Measurements from ENCODE around the gene OCLN.
"Not testable (repeated sequence)": the region's sequence is repeated elsewhere in the genome, so short reads cannot be mapped to it uniquely, and the experiment has no call there.

OCLN gene

GRCh38 chr5:69530561-69531405 is 38.2 kb downstream of the OCLN start:
- DNase-seq: no peak

GRCh38 chr5:69531406-69531801 is 38.8 kb downstream of the OCLN start:
- no peak for DNase-seq

- not testable (repeated sequence) for DNase-seq
Observed at GRCh38 chr5:69537911-69538310, 45.3 kb downstream of the OCLN start.

GRCh38 chr5:69538735-69539134 is 46.1 kb downstream of the OCLN start:
- not testable (repeated sequence) for DNase-seq

GRCh38 chr5:69541347-69541746 is 48.8 kb downstream of the OCLN start:
- DNase-seq: not testable (repeated sequence)

GRCh38 chr5:69542838-69543618 is 50.4 kb downstream of the OCLN start:
- DNase-seq: not testable (repeated sequence)

- not testable (repeated sequence) for DNase-seq
Observed at GRCh38 chr5:69544602-69545001, 52.0 kb downstream of the OCLN start.

- DNase-seq: not testable (repeated sequence)
Observed at GRCh38 chr5:69559908-69560330, 67.3 kb downstream of the OCLN start, which contains the start of gene GTF2H2C. GTF2H2C (plus strand) TSS chr5:69560191; CDS start chr5:69565133, 4,942 bp downstream.

GRCh38 chr5:69560587-69561431 is 68.2 kb downstream of the OCLN start:
- DNase-seq: not testable (repeated sequence)

GRCh38 chr5:69566172-69566571 is 73.6 kb downstream of the OCLN start:
- not testable (repeated sequence) for DNase-seq

GRCh38 chr5:69568072-69568471 is 75.5 kb downstream of the OCLN start:
- not testable (repeated sequence) for DNase-seq

- DNase-seq: not testable (repeated sequence)
Observed at GRCh38 chr5:69583356-69583755, 90.8 kb downstream of the OCLN start.

GRCh38 chr5:69596114-69596840 is 103.7 kb downstream of the OCLN start:
- DNase-seq: not testable (repeated sequence)

- not testable (repeated sequence) for DNase-seq
Observed at GRCh38 chr5:69601947-69602346, 109.4 kb downstream of the OCLN start.

- DNase-seq: not testable (repeated sequence)
Observed at GRCh38 chr5:69606839-69607238, 114.2 kb downstream of the OCLN start.

Data from cortex of kidney (tissue), 1 donor.